ENCODE data around the gene SNAPC2.

- TF ChIP-seq EZH2 (IDR thresholded peaks at IDR 0.05; ENCODE audit: low read length) (no peak), CTCF (optimal IDR thresholded peaks at IDR 0.05 in 1 of 3, IDR thresholded peaks at IDR 0.05 in 1 of 3, conservative IDR thresholded peaks at IDR 0.05 in 1 of 3; ENCODE audit: extremely low read depth in 1 of 3, insufficient read depth in 2 of 3, low read length in 3 of 3) (no peak)
Measured at GRCh38 chr19:7872306-7873204, 47.6 kb upstream of the SNAPC2 start.

Data from keratinocyte (primary cell).